Measurements from ENCODE around the gene PAPSS1. TPM values are rescaled to one million over a fixed set of nuclear protein-coding genes. Genes with fewer than 3 reads are reported as not detected.

PAPSS1 gene
- total RNA-seq, 1 donor from 2014 or later: 7.8 TPM

DNA sequence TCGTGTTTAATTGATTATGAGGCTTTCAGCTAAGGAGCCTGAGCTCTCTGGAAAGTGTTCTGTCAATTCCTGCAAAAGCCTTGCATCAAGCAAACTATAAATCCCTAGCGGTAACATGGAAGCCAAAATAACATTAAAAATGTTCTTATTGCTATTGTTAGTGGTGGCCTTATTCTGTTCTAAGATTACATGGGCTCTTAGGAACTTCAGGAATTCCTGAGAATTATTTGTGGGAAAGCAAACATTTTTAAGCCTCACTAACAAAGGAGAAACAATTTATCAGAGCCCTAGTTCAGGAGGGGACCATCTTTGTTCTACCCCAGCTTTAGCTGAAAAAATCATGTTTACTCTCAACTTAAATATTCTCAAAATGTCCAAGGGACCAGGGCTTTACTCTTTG is 119.6 kb downstream of the PAPSS1 start:
- intact Hi-C loops (cut with DNase I): no loop called here
- no peak for DNase-seq
- no peak for ATAC-seq (ENCODE audit: poor library complexity)

- ATAC-seq (ENCODE audit: poor library complexity): no peak
- intact Hi-C loops (cut with DNase I): no loop called here
- no peak for DNase-seq
These were observed 120.2 kb downstream of the PAPSS1 start for GRCh38 chr4:107599841-107600240.

DNA sequence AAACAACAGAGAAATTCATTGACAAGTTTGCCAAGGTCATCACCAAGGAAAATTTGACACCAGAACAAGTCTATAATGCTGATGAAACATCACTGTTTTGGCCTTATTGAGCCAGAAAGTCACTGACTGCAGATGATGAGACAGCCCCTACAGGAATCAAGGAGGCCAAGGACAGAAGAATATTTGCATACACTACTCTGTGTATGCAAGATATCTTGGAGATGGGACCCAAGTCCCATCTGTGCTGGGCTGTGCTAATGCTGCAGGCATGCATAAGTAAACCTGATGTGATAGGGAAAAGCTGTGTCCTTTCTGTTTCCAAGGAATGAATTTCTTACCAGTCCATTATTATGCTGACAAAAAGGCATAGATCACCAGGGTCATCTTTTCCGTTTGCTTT is 126.8 kb downstream of the PAPSS1 start:
- intact Hi-C loops (cut with DNase I): no loop called here

DNA sequence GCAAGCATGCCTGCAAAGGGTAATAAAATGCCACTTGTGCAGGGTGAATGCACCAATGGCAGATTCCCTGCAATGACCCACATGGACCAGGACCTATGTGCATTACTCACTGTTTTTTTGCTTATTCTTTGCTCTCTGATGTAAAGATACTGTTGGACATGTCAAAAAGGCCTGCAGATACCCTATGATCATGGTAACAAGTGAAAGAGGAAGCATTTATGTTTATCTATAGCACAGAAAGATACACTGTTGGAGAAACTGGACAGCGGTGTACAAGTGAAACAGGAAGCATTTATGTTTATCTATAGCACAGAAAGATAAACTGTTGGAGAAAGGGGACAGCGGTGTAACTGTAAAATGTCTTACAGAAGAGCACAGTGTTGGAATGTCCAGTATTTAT is 127.5 kb downstream of the PAPSS1 start:
- intact Hi-C loops (cut with DNase I): no loop called here
- no peak for DNase-seq
- ATAC-seq (ENCODE audit: poor library complexity): no peak

More for the DNA sequence above, 126.8 kb downstream of the PAPSS1 start:
- DNase-seq (no peak), ATAC-seq (ENCODE audit: poor library complexity) (no peak)

- intact Hi-C loops (cut with DNase I): no loop called here
- DNase-seq (no peak), ATAC-seq (ENCODE audit: poor library complexity) (no peak)
These were observed 130.8 kb downstream of the PAPSS1 start for GRCh38 chr4:107589269-107589668.

DNA sequence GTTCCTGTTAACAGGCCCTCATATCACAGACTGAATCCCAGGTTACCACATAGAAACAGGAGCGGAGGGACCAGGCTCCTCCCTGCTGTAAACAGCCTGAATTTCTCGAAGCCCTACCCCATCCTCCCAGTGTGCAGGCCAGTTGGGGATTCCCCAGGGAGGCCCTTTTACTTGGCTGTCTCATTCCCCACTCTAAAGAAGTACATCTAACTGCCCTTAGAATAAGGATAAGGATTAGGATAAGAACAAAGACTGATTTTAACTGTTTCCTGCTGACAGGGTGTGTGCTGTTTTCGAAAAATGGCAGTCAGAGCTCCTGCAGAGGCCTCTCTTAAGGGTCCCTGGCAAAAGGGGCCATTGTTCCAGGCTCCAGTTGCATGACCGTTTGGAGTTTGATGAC is 133.7 kb downstream of the PAPSS1 start:
- no peak for DNase-seq
- no peak for ATAC-seq (ENCODE audit: poor library complexity)
- intact Hi-C loops (cut with DNase I): no loop called here

DNA sequence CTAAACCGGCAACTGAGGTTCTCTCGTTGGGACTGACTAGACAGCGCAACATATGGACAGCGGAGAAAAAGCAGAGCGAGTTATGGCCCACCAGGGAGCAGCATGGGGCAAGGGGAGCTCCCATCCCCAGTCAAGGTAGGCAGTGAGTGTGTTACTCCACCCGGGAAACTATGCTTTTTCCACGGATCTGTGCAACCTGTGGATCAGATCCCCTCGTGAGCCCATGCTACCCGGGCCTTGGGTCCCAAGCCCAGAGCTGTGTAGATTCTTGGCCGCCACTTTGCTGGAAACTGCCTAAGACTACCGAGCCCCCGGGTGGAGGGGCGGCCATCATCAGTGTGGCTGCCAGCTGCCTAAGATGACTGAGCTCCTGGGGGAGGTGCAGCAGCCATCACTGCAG is 140.9 kb downstream of the PAPSS1 start:
- no peak for ATAC-seq (ENCODE audit: poor library complexity)
- intact Hi-C loops (cut with DNase I): no loop called here
- peak; percentile 16 for DNase-seq

- ATAC-seq (ENCODE audit: poor library complexity) (no peak), DNase-seq (no peak)
- intact Hi-C loops (cut with DNase I): no loop called here
These were observed 141.7 kb downstream of the PAPSS1 start for GRCh38 chr4:107578321-107578720.

DNA sequence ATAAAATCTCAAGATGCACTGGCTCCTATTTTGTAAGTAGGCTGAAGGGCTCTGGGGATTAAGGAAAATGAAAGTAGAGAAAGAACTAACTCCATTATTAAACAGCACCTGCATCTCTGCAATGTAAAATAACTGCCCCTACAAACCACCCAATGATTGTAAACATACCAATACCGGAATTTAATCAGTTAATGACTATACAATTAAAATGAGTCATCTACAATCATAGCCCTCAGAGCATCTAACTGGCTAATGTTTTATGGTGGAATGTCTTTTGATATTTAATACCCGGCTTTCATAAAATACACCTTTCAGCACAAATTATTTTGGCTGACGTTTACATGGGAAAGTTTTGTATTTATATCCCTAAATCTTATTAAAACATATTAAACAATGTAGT is 142.3 kb downstream of the PAPSS1 start:
- ATAC-seq (ENCODE audit: poor library complexity) (no peak), DNase-seq (no peak)
- intact Hi-C loops (cut with DNase I): no loop called here

DNA sequence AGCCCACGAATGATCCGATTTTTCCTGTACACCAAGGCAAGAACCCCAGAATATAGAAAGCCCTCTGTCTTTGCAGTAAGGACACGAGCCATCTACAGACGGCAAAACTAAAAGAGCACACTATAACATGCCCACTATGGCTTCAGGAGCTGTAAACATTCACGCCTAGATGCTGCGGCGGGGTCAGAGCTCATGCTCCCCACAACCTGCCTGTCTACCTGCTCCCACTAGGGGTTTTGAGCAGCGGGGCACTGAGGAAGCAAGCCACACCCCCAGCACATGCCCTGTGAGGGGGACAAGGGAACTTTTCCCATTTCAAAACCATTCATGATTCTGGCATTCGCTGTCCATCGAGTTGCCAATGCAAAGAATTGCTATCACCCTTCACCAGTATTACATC is 144.8 kb downstream of the PAPSS1 start:
- DNase-seq (no peak), ATAC-seq (ENCODE audit: poor library complexity) (no peak)
- intact Hi-C loops (cut with DNase I): no loop called here

- DNase-seq (no peak), ATAC-seq (ENCODE audit: poor library complexity) (no peak)
- intact Hi-C loops (cut with DNase I): no loop called here
These were observed 147.8 kb downstream of the PAPSS1 start for GRCh38 chr4:107572281-107572680.

DNA sequence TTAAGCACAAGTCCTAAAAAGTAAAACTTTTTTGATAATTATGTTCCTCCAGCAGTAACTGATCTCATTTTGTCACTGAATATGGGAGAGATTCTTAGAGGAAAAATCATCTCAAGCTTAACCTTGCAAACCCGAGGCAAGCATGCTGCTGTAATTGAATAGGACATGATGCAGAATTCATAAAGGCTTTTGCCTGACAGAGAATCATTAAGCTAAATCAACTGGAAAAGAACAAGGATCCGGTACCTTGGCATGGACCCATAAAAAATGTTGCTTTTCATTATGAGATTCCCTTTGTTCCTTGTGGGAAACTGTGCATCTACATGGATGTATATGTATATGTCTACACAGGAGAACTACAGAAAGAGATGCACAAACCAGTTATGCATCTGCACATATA is 149.1 kb downstream of the PAPSS1 start:
- ATAC-seq (ENCODE audit: poor library complexity) (no peak), DNase-seq (no peak)
- intact Hi-C loops (cut with DNase I): no loop called here

DNA sequence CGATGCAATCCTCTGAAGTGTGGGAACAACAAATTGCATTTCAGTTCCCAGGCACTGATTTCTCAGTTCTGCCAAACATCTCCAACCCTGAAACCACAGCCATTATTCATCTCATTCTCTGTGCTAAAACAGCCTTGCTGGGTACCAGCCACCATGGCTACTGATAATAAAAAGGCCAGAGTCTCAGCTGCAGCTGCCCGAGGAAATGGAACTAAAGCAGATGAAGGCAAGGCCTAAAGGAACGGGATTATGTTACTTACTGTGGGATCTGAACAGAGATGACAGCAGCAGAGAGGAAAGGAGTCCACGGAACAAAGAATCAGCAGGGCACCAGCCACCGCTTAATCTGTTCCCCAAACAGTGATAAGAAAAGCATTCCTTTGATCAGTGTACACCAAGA is 155.7 kb downstream of the PAPSS1 start:
- DNase-seq: no peak
- ATAC-seq (ENCODE audit: poor library complexity): no peak
- intact Hi-C loops (cut with DNase I): no loop called here

Other genes starting within 250 kb of the PAPSS1 start
- 18.5 TPM for gene SGMS2, start 104.7 kb upstream of the PAPSS1 start, total RNA-seq
- gene CYP2U1, start 211.3 kb upstream of the PAPSS1 start, total RNA-seq: 6.5 TPM

Measured in Right ventricle myocardium superior (tissue), 1 donor.